Measurements from ENCODE around the gene PLAU.
A peak's percentile ranks its signal among the peaks of the same experiment; 100 is the strongest.
"Not testable (repeated sequence)": the region's sequence is repeated elsewhere in the genome, so short reads cannot be mapped to it uniquely, and the experiment has no call there.

Gene PLAU

GRCh38 chr10:73955719-73956118 lies 44.8 kb downstream of the PLAU start:
- DNase-seq: no peak

- peak; percentile 20 for DNase-seq
Measured at GRCh38 chr10:73956476-73957359, 45.8 kb downstream of the PLAU start.

- no peak for DNase-seq
Measured at GRCh38 chr10:73959484-73960243, 48.7 kb downstream of the PLAU start.

- no peak for DNase-seq
Measured at GRCh38 chr10:73962386-73962785, 51.5 kb downstream of the PLAU start.

GRCh38 chr10:73963533-73963932 lies 52.6 kb downstream of the PLAU start:
- DNase-seq: not testable (repeated sequence)

- no peak for DNase-seq
Measured at GRCh38 chr10:73964743-73965142, 53.8 kb downstream of the PLAU start.

- DNase-seq: not testable (repeated sequence)
Measured at GRCh38 chr10:73965267-73965889, 54.4 kb downstream of the PLAU start.

- DNase-seq: no peak
Measured at GRCh38 chr10:73965890-73966768, 55.2 kb downstream of the PLAU start.

- no peak for DNase-seq
Measured at GRCh38 chr10:73967022-73967429, 56.1 kb downstream of the PLAU start.
